Airway epithelial cell (primary cell): ENCODE results near the gene HYPK. TPM values are rescaled to one million over a fixed set of nuclear protein-coding genes. Genes with fewer than 3 reads are reported as not detected.

Source experiments
- total RNA-seq: library from RNA; depleted of rRNA; stranded (reverse); fragments of >200 nt; gene quantifications from 2 replicates; pipeline ENCODE4 v1.2.3, GENCODE V29; 2015

Gene HYPK
- total RNA-seq: 11.3 and 20.7 TPM in 2 replicates

GRCh38 chr15:43800286-43801141 is at the start of gene HYPK:
Gene HYPK (plus strand): TSS chr15:43800599. CDS start chr15:43800623, 24 bp downstream.

GRCh38 chr15:43776718-43777266 is 23.6 kb upstream of the HYPK start, which contains the start of gene ELL3:
Gene ELL3 (minus strand): TSS chr15:43776966. CDS start chr15:43776901, 65 bp downstream.

GRCh38 chr15:43791993-43792760 is 8.2 kb upstream of the HYPK start, which contains the start of gene SERF2:
Gene SERF2 (plus strand): TSS chr15:43792320. CDS start chr15:43792377, 57 bp downstream.

GRCh38 chr15:43799945-43800285 is 484 bp upstream of the HYPK start, which contains the start of gene SERINC4:
Gene SERINC4 (minus strand): TSS chr15:43800220. CDS start chr15:43799986, 234 bp downstream.

GRCh38 chr15:43824302-43825246 is 24.2 kb downstream of the HYPK start, which contains the start of gene MFAP1:
Gene MFAP1 (minus strand): TSS chr15:43824690. CDS start chr15:43824569, 121 bp downstream.

GRCh38 chr15:43826508-43827341 is 26.3 kb downstream of the HYPK start, which contains the start of gene WDR76:
Gene WDR76 (plus strand): TSS chr15:43827002. CDS start chr15:43827033, 31 bp downstream.

Other genes starting within 250 kb of the HYPK start
- 27.6 and 50.0 TPM in 2 replicates for gene PPIP5K1, start 210.4 kb upstream of the HYPK start, total RNA-seq
- 86.0 and 112 TPM in 2 replicates for gene CKMT1B, start 206.6 kb upstream of the HYPK start, total RNA-seq
- gene STRC, start 181.8 kb upstream of the HYPK start, total RNA-seq: 0.14 TPM in 1 of 2 replicates, not detected in the other
- gene CATSPER2, start 151.8 kb upstream of the HYPK start, total RNA-seq: 1.4 and 2.6 TPM in 2 replicates
- gene CKMT1A, start 106.7 kb upstream of the HYPK start, total RNA-seq: 195 and 240 TPM in 2 replicates
- gene PDIA3, start 54.2 kb upstream of the HYPK start, total RNA-seq: 211 and 213 TPM in 2 replicates
- gene ELL3, start 23.6 kb upstream of the HYPK start, total RNA-seq: 17.1 and 29.5 TPM in 2 replicates
- gene SERF2, start 8.3 kb upstream of the HYPK start, total RNA-seq: 907 and 1,323 TPM in 2 replicates
- 0.19 TPM in 1 of 2 replicates, not detected in the other for gene SERINC4, start 379 bp upstream of the HYPK start, total RNA-seq
- 18.4 and 24.4 TPM in 2 replicates for gene MFAP1, start 24.1 kb downstream of the HYPK start, total RNA-seq
- 11.4 and 15.5 TPM in 2 replicates for gene WDR76, start 26.4 kb downstream of the HYPK start, total RNA-seq